Adrenal gland (tissue), 5 donors: Measurements from ENCODE around the gene S1PR2.

Experiments used
- POLR2A ChIP-seq, 2 donors: fragments of 450-650 bp; IDR thresholded peaks; one replicate each; pipeline ENCODE4 v1.6.1; 2017; ENCODE audit warnings: antibody characterized with exemption in 2 of 2, mild to moderate bottlenecking in 2 of 2, moderate library complexity in 1 of 2
- TF ChIP-seq, protein P1 (sequence below), 6 experiments: fragments of 450-650 bp in 4 of 6; fragments of 200-600 bp in 2 of 6; sonication (generic) in 1 of 6; IDR thresholded peaks; 1 replicate in 5 of 6; 2 replicates in 1 of 6; pipeline versions ENCODE4 v1.5.1 to v1.8.0; 2016 to 2021; ENCODE audit warnings: antibody characterized with exemption in 6 of 6, mild to moderate bottlenecking in 2 of 6, moderate library complexity in 1 of 6
- donor health status: DM: no; HTN: no; CAD: no.

GRCh38 chr19:10195199-10195519, 36.0 kb downstream of the S1PR2 start:
- TF ChIP-seq, protein P1, sequence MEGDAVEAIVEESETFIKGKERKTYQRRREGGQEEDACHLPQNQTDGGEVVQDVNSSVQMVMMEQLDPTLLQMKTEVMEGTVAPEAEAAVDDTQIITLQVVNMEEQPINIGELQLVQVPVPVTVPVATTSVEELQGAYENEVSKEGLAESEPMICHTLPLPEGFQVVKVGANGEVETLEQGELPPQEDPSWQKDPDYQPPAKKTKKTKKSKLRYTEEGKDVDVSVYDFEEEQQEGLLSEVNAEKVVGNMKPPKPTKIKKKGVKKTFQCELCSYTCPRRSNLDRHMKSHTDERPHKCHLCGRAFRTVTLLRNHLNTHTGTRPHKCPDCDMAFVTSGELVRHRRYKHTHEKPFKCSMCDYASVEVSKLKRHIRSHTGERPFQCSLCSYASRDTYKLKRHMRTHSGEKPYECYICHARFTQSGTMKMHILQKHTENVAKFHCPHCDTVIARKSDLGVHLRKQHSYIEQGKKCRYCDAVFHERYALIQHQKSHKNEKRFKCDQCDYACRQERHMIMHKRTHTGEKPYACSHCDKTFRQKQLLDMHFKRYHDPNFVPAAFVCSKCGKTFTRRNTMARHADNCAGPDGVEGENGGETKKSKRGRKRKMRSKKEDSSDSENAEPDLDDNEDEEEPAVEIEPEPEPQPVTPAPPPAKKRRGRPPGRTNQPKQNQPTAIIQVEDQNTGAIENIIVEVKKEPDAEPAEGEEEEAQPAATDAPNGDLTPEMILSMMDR (IDR thresholded peaks at IDR 0.05): no peak
- TF ChIP-seq POLR2A (IDR thresholded peaks at IDR 0.05): no peak
